HepG2 (cell line): ENCODE data around the gene NAALADL1.
"Not testable (repeated sequence)": the region's sequence is repeated elsewhere in the genome, so short reads cannot be mapped to it uniquely, and the experiment has no call there.

Experiments
- ARID5B ChIP-seq: IDR thresholded peaks from 2 replicates; pipeline ENCODE4 v1.4.0; 2020; ENCODE audit warnings: mild to moderate bottlenecking, missing genetic modification reagents
- CTCF ChIP-seq: sonication (generic); formaldehyde crosslinking; IDR thresholded peaks from 2 replicates; pipeline ENCODE4 v1.5.0; 2020; ENCODE audit warnings: mild to moderate bottlenecking, missing genetic modification reagents, moderate library complexity
- ELF1 ChIP-seq: sonication (generic); formaldehyde crosslinking; IDR thresholded peaks from 2 replicates; pipeline ENCODE4 v1.4.0; 2020; ENCODE audit warnings: missing genetic modification reagents
- HIVEP1 ChIP-seq: sonication (generic); formaldehyde crosslinking; IDR thresholded peaks from 2 replicates; pipeline ENCODE4 v1.4.0; 2020; ENCODE audit warnings: mild to moderate bottlenecking, missing genetic modification reagents
- HNF1A ChIP-seq, 2 experiments: sonication (generic) in 1 of 2; formaldehyde crosslinking in 1 of 2; IDR thresholded peaks; 2 replicates each; pipeline versions ENCODE4 v1.4.0 to v1.6.1; 2016 to 2020; ENCODE audit warnings: borderline replicate concordance in 1 of 2, low read depth in 1 of 2, mild to moderate bottlenecking in 1 of 2, missing genetic modification reagents in 1 of 2
- PBX3 ChIP-seq: sonication (generic); formaldehyde crosslinking; IDR thresholded peaks from 2 replicates; pipeline ENCODE4 v1.8.1; 2023; ENCODE audit warnings: missing genetic modification reagents, inconsistent platforms, borderline replicate concordance
- RBM39 ChIP-seq: fragments of 200-400 bp; formaldehyde crosslinking; IDR thresholded peaks from one replicate; pipeline ENCODE4 v1.6.1; 2018; ENCODE audit warnings: antibody characterized with exemption, mild to moderate bottlenecking, low read depth, low read length; ENCODE audit not compliant: poor library complexity, severe bottlenecking
- REST ChIP-seq, 2 experiments: IDR thresholded peaks; 2 replicates each; pipeline ENCODE4 v1.6.1; 2011 to 2012; ENCODE audit warnings: low read length in 2 of 2, borderline replicate concordance in 1 of 2, low read depth in 1 of 2, mild to moderate bottlenecking in 1 of 2, moderate library complexity in 1 of 2
- ZNF24 ChIP-seq: fragments of 450-650 bp; IDR thresholded peaks from 2 replicates; pipeline ENCODE4 v1.6.1; 2017; ENCODE audit warnings: antibody characterized with exemption, mild to moderate bottlenecking
- ZNF274 ChIP-seq: sonication (generic); formaldehyde crosslinking; IDR thresholded peaks from 2 replicates; pipeline ENCODE4 v1.5.1; 2020; ENCODE audit warnings: mild to moderate bottlenecking, missing genetic modification reagents

GRCh38 chr11:65023502-65023901 is 34.9 kb downstream of the NAALADL1 start:
- not testable (repeated sequence) for TF ChIP-seq ELF1; CTCF (CRISPR knock-in tag); RBM39; ZNF274 (CRISPR knock-in tag); PBX3; ZNF24; ARID5B; HIVEP1 (CRISPR knock-in tag); REST (IDR thresholded peaks at IDR 0.05; ENCODE audit: borderline replicate concordance in 1 of 2, low read depth in 1 of 2, low read length in 2 of 2); HNF1A (IDR thresholded peaks at IDR 0.05; ENCODE audit: low read depth); HNF1A (CRISPR knock-in tag; IDR thresholded peaks at IDR 0.05; ENCODE audit: borderline replicate concordance)
